PC-9 (cell line): ENCODE results near the gene FOXO3.

Source experiments
- EZH2 ChIP-seq: fragments of 200-600 bp; sonication (generic); IDR thresholded peaks from 2 replicates; pipeline ENCODE4 v1.8.0; 2017; ENCODE audit warnings: antibody characterized with exemption, low read depth
- TF ChIP-seq, protein P1 (sequence below): fragments of 200-600 bp; sonication (generic); conservative IDR thresholded peaks from 2 replicates; pipeline ENCODE4 v1.6.1; 2017; ENCODE audit warnings: mixed run types, antibody characterized with exemption, mild to moderate bottlenecking, moderate library complexity

DNA sequence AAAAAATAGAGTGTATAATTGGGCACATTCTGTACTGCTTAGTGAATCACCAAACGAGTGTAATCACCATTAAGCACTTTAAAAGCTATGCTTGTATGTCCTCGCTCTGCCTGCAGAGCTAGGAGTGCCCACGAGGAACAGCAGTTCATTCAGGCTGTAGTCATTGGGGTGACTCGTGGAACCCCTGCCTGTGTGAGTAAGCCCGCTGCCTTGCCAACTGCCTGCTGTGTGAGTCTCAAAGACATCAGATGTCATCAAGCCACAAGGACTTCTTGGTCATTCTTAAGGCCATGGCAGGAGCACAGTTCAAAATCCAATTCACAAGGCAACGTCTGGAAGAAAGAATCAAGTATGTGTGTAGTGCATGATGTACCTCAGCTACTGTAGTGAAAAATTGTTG lies 60.4 kb downstream of the FOXO3 start:
- TF ChIP-seq, protein P1, sequence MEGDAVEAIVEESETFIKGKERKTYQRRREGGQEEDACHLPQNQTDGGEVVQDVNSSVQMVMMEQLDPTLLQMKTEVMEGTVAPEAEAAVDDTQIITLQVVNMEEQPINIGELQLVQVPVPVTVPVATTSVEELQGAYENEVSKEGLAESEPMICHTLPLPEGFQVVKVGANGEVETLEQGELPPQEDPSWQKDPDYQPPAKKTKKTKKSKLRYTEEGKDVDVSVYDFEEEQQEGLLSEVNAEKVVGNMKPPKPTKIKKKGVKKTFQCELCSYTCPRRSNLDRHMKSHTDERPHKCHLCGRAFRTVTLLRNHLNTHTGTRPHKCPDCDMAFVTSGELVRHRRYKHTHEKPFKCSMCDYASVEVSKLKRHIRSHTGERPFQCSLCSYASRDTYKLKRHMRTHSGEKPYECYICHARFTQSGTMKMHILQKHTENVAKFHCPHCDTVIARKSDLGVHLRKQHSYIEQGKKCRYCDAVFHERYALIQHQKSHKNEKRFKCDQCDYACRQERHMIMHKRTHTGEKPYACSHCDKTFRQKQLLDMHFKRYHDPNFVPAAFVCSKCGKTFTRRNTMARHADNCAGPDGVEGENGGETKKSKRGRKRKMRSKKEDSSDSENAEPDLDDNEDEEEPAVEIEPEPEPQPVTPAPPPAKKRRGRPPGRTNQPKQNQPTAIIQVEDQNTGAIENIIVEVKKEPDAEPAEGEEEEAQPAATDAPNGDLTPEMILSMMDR: no peak
- no peak for TF ChIP-seq EZH2
